H54 (cell line): ENCODE data around the gene FHOD1.

Experiments
- DNase-seq: peaks from one replicate; pipeline ENCODE4 v3.0.0; 2011; ENCODE audit warnings: low spot score, mixed read lengths; ENCODE audit not compliant: insufficient read length
- FAIRE-seq: peaks from 3 replicates; lab custom pipeline; 2011; peaks lifted over from hg19 to GRCh38; lab: Jason Lieb, UNC
- POLR2A ChIP-seq: IDR thresholded peaks from 2 replicates; pipeline ENCODE4 v1.6.1; 2011; ENCODE audit warnings: low read depth, mild to moderate bottlenecking, low read length

Gene FHOD1

GRCh38 chr16:67207249-67208091, 39.8 kb downstream of the FHOD1 start:
- peak; percentile 89 for DNase-seq
- FAIRE-seq: no peak
- TF ChIP-seq POLR2A: no peak

- DNase-seq: peak; percentile 80
- TF ChIP-seq POLR2A: no peak
- no peak for FAIRE-seq
Measured at GRCh38 chr16:67206838-67207248, 40.4 kb downstream of the FHOD1 start.

- DNase-seq: no peak
- TF ChIP-seq POLR2A: no peak
- no peak for FAIRE-seq
Measured at GRCh38 chr16:67206129-67206837, 41.0 kb downstream of the FHOD1 start.

DNA sequence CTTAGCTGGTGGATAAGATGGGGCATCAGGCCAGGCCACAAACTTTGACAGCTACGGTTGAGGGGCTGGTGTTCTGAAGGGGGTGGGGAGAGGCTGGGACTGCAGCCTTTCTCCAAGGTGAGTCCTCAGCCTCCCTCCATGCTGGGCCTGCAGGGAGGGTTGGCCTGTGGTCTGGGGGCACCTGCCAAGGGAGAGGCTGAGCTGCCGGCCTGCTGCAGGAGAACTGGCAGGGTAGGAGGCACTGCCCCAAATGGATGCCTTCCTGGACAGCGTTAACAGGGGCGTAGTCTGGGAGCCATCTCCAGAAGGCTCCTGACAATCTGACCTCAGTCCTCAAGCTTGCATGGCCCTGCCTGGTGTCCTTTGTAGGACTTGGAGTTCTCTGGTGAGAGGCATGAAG, 43.2 kb downstream of the FHOD1 start:
- FAIRE-seq (no peak), DNase-seq (no peak)
- TF ChIP-seq POLR2A: no peak

GRCh38 chr16:67202956-67203493, 44.3 kb downstream of the FHOD1 start:
- no peak for DNase-seq
- TF ChIP-seq POLR2A: no peak
- FAIRE-seq: no peak

GRCh38 chr16:67202426-67202825, 44.9 kb downstream of the FHOD1 start:
- no peak for DNase-seq
- TF ChIP-seq POLR2A: no peak
- FAIRE-seq: no peak

- FAIRE-seq: no peak
Measured at GRCh38 chr16:67201411-67202345, 45.6 kb downstream of the FHOD1 start.

GRCh38 chr16:67200491-67200890, 46.8 kb downstream of the FHOD1 start:
- DNase-seq (no peak), FAIRE-seq (no peak)
- no peak for TF ChIP-seq POLR2A

More at GRCh38 chr16:67201411-67202345, 45.6 kb downstream of the FHOD1 start:
- TF ChIP-seq POLR2A: no peak
- no peak for DNase-seq

- DNase-seq: no peak
- no peak for FAIRE-seq
- TF ChIP-seq POLR2A: no peak
Measured at GRCh38 chr16:67199808-67200198, 47.5 kb downstream of the FHOD1 start.

- FAIRE-seq: no peak
Measured at GRCh38 chr16:67199011-67199807, 48.1 kb downstream of the FHOD1 start, which contains the start of gene ELMO3. Gene ELMO3 (plus strand): TSS chr16:67199131. CDS start chr16:67199327, 196 bp downstream.

GRCh38 chr16:67198238-67198734, 49.0 kb downstream of the FHOD1 start:
- TF ChIP-seq POLR2A: no peak
- DNase-seq: no peak
- FAIRE-seq: no peak

More at GRCh38 chr16:67199011-67199807, 48.1 kb downstream of the FHOD1 start, which contains the start of gene ELMO3:
- DNase-seq: no peak
- TF ChIP-seq POLR2A: no peak

DNA sequence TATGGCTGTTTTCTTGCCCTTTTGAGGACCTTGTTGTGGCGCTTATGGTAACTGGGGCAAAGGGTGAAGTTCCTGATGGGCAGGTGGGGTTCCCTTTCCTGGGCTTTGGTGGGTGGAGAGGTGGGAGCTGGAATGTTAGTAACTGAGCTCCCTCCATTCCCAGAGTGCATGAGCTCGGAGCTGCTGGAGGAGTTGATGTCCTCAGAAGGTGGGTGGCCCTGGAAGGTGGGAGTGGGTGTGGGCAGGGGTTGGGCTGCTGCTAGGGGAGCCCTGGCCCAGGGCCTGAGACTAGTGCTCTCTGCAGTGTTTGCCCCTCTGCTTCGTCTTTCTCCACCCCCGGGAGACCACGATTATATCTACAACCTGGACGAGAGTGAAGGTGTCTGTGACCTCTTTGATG, 49.6 kb downstream of the FHOD1 start:
- no peak for FAIRE-seq
- no peak for DNase-seq
- TF ChIP-seq POLR2A: no peak
